GM18502 (cell line): ENCODE measurements around the gene MEIKIN.
"Not testable (repeated sequence)": the region's sequence is repeated elsewhere in the genome, so short reads cannot be mapped to it uniquely, and the experiment has no call there.

Source experiments
- ATAC-seq: cut with Tn5 transposase; IDR thresholded peaks from one replicate; pipeline ENCODE4 v1.9.1; 2021; ENCODE audit warnings: mild to moderate bottlenecking; ENCODE audit not compliant: unreplicated experiment, poor library complexity

MEIKIN gene

GRCh38 chr5:131778141-131778540 is 167.3 kb downstream of the MEIKIN start:
- not testable (repeated sequence) for ATAC-seq

DNA sequence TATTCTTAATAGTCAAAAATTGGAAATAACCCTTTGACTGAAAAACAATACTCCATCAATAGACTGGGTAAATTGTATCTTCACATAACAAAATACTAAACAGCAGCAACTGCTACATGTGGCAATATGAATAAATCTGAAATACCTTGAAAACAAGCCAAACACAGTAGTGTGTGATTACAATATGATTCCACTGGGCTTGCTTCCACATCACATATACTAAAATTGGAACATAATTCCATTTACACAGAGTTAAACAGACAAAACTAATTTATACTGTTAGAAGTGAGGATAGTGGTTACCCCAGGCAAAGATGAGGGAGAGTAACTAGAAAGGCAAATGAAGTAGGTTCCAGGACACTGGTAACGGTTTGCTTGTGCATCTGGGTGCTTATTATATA is 169.0 kb downstream of the MEIKIN start:
- ATAC-seq = no peak

DNA sequence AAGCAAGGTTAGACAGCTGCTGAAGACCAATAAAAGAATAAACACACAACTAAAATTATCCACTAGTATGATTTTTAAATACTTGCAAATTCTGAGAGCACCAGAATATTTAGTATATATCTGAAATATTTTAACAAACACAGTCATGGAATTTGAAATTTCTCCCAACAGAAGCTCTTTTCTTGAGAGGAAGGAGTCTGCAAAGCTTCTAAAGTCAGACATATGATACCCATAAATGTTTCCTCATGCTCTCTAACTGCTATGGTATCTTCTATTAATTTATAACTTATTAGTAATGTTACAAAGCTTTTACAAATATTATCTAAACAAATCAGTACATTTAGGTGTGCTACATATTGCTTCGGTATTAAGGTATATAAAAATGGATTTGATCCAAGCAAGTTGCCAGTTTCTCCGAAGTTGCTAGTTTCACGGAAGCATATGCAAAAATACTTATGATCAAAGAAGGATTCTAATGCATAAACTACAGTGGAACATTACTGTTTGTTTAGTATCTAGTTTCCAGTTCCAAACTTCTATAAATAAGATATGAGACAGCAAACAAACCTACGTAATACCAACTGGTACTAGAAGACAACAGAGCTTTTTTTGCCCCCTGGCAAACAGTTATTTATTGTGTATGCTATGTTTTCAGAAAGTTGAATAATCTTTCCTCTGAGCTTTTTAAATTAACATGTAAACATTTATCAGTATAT is 170.7 kb downstream of the MEIKIN start:
- no peak for ATAC-seq

DNA sequence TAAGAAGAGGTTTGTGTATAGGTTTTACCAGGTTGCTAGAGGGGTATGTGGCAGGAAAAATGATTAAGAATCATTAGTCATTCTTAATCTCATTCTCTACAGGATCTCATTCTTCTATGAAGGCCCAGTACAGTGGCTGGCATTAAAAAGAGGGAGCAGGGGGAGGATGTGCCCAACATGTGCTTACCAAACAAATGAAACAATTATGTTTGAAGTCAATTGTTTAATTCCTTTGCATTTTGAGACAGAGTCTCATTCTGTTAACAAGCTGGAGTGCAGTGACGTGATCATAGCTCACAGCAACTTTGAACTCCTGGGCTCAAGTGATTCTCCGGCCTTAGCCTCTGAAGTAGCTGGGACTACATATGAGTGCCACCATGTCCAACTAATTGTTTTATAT is 171.7 kb downstream of the MEIKIN start:
- no peak for ATAC-seq

DNA sequence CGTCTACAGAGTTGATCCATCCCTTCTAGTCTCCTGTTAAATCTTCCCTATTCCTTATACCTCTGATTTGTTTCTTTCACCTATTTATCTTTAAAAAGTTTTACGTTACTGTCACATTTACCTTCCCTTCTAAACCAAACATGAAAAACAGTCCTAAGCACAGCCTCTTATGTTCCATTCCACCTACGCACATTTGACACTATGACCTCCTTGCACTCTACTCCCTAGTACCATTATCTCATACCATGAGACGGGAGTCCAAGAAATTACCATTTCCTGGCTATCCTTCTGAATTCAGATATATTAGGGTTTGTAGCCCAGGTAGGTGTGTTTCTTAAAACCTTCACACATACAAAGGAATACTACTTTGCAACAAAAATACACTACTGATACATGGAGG is 173.8 kb downstream of the MEIKIN start:
- ATAC-seq = no peak

GRCh38 chr5:131769961-131770360 is 175.5 kb downstream of the MEIKIN start:
- ATAC-seq = no peak

DNA sequence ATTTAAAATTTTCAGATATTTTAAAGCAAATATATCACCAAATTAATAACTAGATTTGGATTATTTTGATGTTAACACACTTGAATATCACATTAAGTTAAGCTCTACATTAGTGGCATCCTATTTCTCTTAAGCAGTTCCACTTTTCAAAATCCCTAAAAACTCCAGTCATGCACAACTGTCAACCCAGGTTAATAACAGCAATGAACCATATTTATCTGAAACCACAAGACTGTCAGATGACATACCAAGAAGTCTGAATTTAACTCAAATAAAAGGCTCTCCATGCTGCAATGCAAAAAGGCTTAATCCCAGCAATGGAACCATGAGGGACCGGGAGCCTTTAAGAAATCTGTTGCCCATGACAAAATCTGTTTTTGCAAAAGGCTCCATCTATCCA is 176.1 kb downstream of the MEIKIN start:
- ATAC-seq = no peak

DNA sequence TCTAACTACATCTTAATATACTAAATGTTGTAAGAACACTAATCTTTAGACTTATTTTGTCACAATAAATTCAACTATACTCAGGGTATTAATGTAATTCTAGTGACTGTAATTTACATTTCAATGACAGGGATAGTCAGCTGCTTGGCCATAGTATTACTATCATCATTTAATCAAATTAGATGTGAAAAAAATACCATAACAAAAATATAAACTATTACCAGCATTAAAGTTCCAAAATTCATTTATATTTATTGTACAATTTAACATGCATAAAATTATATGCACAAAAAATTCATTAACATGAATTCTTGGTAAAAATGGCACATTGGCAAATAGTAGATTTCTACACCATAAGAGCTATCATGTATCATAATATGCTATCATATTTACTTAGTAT is 177.6 kb downstream of the MEIKIN start:
- no peak for ATAC-seq

DNA sequence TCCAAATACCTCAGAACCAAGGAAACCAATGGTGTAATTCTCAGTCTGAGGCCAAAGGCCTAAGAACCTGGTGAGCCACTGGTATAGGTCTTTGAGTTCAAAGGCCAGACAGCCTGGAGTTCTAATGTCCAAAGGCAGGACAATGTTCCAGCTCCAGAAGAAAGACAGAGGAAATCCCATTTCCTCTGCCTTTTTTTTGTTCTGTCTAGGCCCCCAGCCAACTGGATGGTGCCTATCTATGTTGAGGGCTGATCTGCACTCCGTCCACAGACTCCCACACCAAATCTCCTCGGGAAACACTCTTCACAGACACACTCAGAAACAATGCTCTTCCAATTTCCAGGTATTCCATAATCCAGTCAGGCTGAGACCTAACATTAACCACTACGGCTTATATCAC is 178.8 kb downstream of the MEIKIN start:
- no peak for ATAC-seq

GRCh38 chr5:131765261-131765660 is 180.2 kb downstream of the MEIKIN start:
- ATAC-seq = no peak

DNA sequence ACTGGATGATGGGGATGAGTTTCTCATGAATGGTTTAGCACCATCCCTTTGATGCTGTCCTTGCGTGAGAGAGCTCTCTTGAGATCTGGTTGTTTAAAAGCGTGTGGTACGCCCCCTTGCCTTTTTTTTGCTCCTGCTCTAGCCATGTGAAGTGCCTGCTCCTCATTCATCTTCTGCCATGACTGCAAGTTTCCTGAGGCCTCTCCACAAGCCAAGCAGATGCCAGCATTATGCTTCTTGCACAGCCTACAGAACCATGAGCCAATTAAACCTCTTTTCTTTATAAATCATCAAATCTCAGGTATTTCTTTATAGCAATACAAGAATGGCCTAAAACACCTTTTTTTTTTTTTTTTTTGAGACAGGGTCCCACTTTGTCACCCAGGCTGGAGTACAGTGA is 181.5 kb downstream of the MEIKIN start:
- no peak for ATAC-seq

DNA sequence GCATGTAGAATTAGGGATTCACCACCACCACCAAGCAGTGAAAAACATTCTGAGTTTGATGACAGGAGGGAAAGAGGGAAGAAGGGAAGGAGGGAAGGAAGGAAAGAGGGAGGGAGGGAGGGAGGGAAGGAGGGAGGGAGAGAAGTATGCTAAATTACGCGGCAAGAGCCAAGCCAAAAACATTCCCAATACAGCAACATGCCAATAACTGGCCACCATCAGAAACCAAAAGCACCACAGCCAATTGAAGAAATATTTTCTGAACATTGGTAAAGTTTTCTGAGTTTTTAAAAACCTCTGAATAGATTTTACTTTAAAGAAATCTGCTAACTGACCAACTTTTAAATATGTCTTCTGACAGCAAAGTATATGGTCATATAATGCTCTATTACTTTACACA is 184.7 kb downstream of the MEIKIN start:
- ATAC-seq = no peak

DNA sequence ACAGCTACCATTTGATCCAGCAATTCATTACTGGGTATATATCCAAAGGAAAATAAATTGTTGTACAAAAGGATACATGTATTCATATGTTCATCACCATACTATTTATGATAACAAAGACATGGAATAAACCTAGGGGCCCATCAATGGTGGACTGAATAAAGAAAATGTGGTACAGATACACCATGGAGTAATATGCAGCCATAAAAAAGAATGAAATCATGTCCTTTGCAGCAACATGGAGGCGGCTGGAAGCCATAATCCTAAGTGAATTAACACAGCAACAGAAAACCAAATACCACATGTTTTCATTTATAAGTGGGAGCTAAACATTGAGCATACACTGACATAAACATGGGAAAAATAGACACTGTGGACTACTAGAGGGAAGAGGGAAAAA is 185.8 kb downstream of the MEIKIN start:
- ATAC-seq = no peak

GRCh38 chr5:131758520-131758900 is 187.0 kb downstream of the MEIKIN start:
- ATAC-seq = peak; percentile 44

DNA sequence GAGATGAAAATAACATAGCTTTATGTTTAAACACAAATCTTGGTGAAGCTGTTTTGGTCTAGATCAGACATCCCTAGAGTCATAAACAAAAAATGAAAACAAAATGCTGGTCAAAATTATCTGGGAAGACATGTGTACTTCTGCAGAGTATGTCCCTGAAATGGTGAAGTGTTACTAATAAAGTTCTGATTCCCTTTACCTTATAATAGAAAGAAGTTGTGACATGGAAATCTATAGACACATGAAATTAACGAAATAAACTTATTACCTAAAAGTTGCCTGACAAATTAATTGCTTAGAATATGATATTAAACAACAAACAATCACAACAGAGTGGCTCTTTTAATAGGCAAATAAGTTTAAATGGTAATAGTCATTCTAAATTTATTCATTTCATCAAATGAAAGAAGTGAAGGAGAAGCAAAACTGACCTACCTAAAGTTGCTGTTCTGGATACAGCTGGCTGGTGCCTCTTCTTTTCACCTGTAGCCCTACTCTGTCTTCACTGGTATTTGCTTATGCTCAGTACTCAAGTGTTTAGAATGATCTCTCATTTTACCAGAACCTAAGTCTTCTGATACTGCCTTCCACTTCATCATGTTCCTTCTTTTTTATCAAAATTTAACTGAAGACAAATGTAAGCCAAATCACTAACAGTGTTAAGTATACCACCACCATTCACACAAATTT is 187.5 kb downstream of the MEIKIN start:
- peak; percentile 55 for ATAC-seq
